Left lung (tissue), 10 donors: ENCODE measurements around the gene GLCE. TPM values are rescaled to one million over a fixed set of nuclear protein-coding genes. Genes with fewer than 3 reads are reported as not detected.
A peak's percentile ranks its signal among the peaks of the same experiment; 100 is the strongest.

ENCODE experiments used
- ATAC-seq: fragments of 200-7000 bp; cut with Tn5 transposase; one replicate; pipeline ENCODE4 v1.9.1; 2020; ENCODE audit warnings: moderate library complexity
- DNase-seq, 4 donors: peaks; one replicate each; pipeline ENCODE4 v3.0.0-alpha.2; 2013 to 2020
- H3K27ac ChIP-seq, 2 donors: fragments of 200-600 bp; sonication (generic) in 1 of 2; one replicate each; pipeline versions ENCODE4 v1.5.0 to v1.8.0; 2020 to 2021
- H3K27me3 ChIP-seq, 2 donors: fragments of 200-600 bp; sonication (generic) in 1 of 2; one replicate each; pipeline versions ENCODE4 v1.5.0 to v1.8.0; 2020 to 2021
- H3K36me3 ChIP-seq, 2 donors: fragments of 200-600 bp; sonication (generic) in 1 of 2; one replicate each; pipeline versions ENCODE4 v1.5.0 to v1.8.0; 2020 to 2021
- H3K4me1 ChIP-seq, 2 donors: fragments of 200-600 bp; one replicate each; pipeline ENCODE4 v1.8.0; 2021
- H3K4me3 ChIP-seq, 2 donors: fragments of 200-600 bp; sonication (generic) in 1 of 2; one replicate each; pipeline versions ENCODE4 v1.5.0 to v1.8.0; 2020 to 2021; ENCODE audit warnings: mild to moderate bottlenecking in 1 of 2
- H3K9me3 ChIP-seq, 2 donors: fragments of 200-600 bp; sonication (generic) in 1 of 2; one replicate each; pipeline versions ENCODE4 v1.5.0 to v1.8.0; 2020 to 2021
- intact Hi-C, 2 donors: fragments of 100-400 bp; cut with DNase I; formaldehyde crosslinking; loops; one replicate each; pipeline versions ENCODE4 v1.11.2 to v1.14.2; 2022
- polyA plus RNA-seq, 6 donors: library from polyadenylated mRNA; unstranded; fragments of 120-200 nt; gene quantifications; one replicate each; pipeline ENCODE4 v1.2.1, GENCODE V29; 2013; ENCODE audit not compliant: insufficient read length in 6 of 6
- total RNA-seq, 2 donors: library from RNA; stranded (reverse); fragmentation: NEBNext Ultra II Directional; extraction: Animal tissue kit (Norgen Biotek cat#: 25700); gene quantifications; one replicate each; pipeline ENCODE4 v1.2.1, GENCODE V29; 2021
- TF ChIP-seq, protein P1 (sequence below), 2 donors: fragments of 200-600 bp; sonication (generic) in 1 of 2; IDR thresholded peaks; one replicate each; pipeline versions ENCODE4 v1.5.0 to v1.8.0; 2021; ENCODE audit warnings: antibody characterized with exemption in 2 of 2
- donor health status: DM: no; HTN: yes; CAD: no.
- donor health status: DM: no; HTN: no; CAD: no.

The GLCE gene
- total and polyA plus RNA-seq, 8 donors: 18.2 to 66.6 (median 60.6) TPM

DNA sequence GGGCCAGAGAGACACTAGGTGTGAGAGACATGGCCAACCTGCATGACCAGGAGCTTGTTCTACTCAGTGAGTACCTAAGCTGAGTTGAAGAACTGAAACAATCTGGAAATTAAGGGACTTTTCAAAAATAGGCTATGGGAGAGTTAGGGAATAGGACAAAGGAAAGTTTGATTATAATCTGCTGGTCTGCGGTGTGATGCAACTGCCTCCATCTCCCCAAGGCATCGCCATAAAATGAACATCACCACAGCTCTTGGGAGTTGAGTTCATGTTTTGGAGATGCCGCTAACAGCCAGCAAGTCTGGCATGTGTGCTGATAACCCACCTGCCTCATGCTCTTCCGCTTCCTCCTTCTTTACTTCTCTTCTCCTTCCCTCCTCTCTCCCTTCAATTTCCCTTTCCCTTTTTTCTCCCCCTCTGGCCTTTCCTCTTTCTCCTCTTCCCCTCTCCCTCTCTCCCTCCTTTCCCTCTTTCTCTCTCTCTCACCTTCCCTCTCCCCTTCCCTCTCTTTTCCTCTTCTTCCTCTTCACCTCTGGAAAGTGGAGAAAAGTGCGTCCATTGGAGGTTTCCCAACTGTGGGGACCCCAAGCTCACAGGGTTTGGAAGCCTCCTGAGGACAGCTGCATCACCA, 39.1 kb upstream of the GLCE start:
- Histone ChIP-seq H3K27me3 (no peaks in the 10 kb centered on the region), H3K9me3 (no peaks in the 10 kb centered on the region), H3K36me3 (no peaks in the 10 kb centered on the region), H3K4me3 (no peak overlapping the region), H3K27ac (no peak overlapping the region), H3K4me1 (peaks cover 6 to 10% of the 10 kb centered on the region in 2 donors)
- no peak for ATAC-seq
- no peak for DNase-seq
- intact Hi-C loops: no loop called here
- TF ChIP-seq, protein P1, sequence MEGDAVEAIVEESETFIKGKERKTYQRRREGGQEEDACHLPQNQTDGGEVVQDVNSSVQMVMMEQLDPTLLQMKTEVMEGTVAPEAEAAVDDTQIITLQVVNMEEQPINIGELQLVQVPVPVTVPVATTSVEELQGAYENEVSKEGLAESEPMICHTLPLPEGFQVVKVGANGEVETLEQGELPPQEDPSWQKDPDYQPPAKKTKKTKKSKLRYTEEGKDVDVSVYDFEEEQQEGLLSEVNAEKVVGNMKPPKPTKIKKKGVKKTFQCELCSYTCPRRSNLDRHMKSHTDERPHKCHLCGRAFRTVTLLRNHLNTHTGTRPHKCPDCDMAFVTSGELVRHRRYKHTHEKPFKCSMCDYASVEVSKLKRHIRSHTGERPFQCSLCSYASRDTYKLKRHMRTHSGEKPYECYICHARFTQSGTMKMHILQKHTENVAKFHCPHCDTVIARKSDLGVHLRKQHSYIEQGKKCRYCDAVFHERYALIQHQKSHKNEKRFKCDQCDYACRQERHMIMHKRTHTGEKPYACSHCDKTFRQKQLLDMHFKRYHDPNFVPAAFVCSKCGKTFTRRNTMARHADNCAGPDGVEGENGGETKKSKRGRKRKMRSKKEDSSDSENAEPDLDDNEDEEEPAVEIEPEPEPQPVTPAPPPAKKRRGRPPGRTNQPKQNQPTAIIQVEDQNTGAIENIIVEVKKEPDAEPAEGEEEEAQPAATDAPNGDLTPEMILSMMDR (IDR thresholded peaks at IDR 0.05): no peak

DNA sequence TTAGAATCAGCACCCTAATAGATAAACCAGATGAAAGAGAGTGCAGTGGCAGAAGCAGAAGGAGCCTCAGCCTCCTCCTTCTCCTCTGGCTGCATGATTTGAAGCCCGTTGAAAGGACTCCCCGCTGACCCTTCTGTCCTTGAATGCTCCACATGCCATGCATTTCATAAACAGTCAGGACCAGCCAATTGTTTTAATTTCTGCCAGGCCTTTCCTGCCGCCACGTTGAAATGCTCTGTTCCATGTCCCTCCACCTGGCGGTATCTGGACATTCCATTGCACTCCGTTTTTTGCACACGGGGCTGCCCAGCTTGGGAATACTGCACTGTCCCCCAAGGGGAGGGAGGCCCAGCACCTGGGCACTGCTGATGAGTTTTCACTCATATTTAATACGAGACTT, 35.2 kb upstream of the GLCE start:
- no peak for DNase-seq
- H3K36me3 ChIP-seq: no peaks in the 10 kb centered on the region

DNA sequence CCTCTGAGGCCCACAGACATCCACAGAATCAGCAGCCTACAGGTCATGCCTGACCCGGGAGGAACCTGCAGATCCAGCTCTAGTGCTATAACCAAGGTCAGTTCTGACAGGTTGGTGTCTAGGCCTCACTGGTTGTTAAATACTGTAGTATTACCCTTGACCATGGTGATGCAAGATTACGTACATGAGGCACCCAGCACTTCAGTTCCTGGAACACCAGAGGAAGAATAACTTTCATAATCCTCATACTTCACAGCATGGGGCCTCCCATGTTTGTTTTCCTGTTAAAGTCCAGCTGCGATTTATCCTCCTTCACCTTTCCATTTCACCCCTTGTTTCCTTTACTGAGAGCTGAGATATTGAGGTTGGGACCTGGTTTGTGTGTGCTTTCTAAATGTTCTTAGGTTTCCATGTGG, 34.4 kb upstream of the GLCE start:
- intact Hi-C loops: no loop called here
- peak in 3 of 4 donors; percentile 46 to 82 (median 70) for DNase-seq
- peaks cover 9 to 48% of the 10 kb centered on the region in 2 donors for H3K4me1 ChIP-seq
- peak overlapping the region; percentile 60 to 73 for H3K27ac ChIP-seq
- H3K4me3 ChIP-seq: no peak overlapping the region
- no peaks in the 10 kb centered on the region for H3K36me3 ChIP-seq
- TF ChIP-seq, protein P1 (IDR thresholded peaks at IDR 0.05): no peak
- H3K27me3 ChIP-seq: no peaks in the 10 kb centered on the region
- H3K9me3 ChIP-seq: no peaks in the 10 kb centered on the region
- ATAC-seq: peak; percentile 83

More for the DNA sequence above, 35.2 kb upstream of the GLCE start:
- peaks cover 9 to 45% of the 10 kb centered on the region in 2 donors for H3K4me1 ChIP-seq
- intact Hi-C loops: no loop called here
- TF ChIP-seq, protein P1 (IDR thresholded peaks at IDR 0.05): no peak
- no peak overlapping the region for H3K4me3 ChIP-seq
- no peak for ATAC-seq
- H3K27me3 ChIP-seq: no peaks in the 10 kb centered on the region
- peak overlapping the region in 1 of 2 donors; percentile 73 for H3K27ac ChIP-seq
- H3K9me3 ChIP-seq: no peaks in the 10 kb centered on the region

- Histone ChIP-seq H3K4me1 (peaks cover 9 to 60% of the 10 kb centered on the region in 2 donors), H3K36me3 (no peaks in the 10 kb centered on the region), H3K9me3 (no peaks in the 10 kb centered on the region), H3K4me3 (no peak overlapping the region), H3K27me3 (no peaks in the 10 kb centered on the region), H3K27ac (no peak overlapping the region)
- DNase-seq (no peak), ATAC-seq (no peak)
- intact Hi-C loops: no loop called here
- TF ChIP-seq, protein P1 (IDR thresholded peaks at IDR 0.05): no peak
Observed at GRCh38 chr15:69127306-69127705, 33.1 kb upstream of the GLCE start.

GRCh38 chr15:69128667-69129311, 31.6 kb upstream of the GLCE start:
- Histone ChIP-seq H3K4me3 (no peak overlapping the region), H3K4me1 (peaks cover 9 to 60% of the 10 kb centered on the region in 2 donors), H3K9me3 (no peaks in the 10 kb centered on the region), H3K36me3 (no peaks in the 10 kb centered on the region), H3K27ac (peak overlapping the region; percentile 46 to 69), H3K27me3 (no peaks in the 10 kb centered on the region)
- peak; percentile 70 for ATAC-seq
- intact Hi-C loops: no loop called here
- peak in 1 of 4 donors; percentile 57 for DNase-seq
- TF ChIP-seq, protein P1 (IDR thresholded peaks at IDR 0.05): no peak
